Measurements from ENCODE around the gene CYP24A1. TPM values are rescaled to one million over a fixed set of nuclear protein-coding genes. Genes with fewer than 3 reads are reported as not detected.

The CYP24A1 gene
- total RNA-seq, 2 donors from 2014 or later: not detected

GRCh38 chr20:54106162-54106561 lies 67.6 kb downstream of the CYP24A1 start:
- intact Hi-C loops (cut with DNase I): loop anchor here in 1 of 2 donors (5.0 kb wide), 1 partner anchor 81 kb away; no protein-coding TSS in a partner anchor

DNA sequence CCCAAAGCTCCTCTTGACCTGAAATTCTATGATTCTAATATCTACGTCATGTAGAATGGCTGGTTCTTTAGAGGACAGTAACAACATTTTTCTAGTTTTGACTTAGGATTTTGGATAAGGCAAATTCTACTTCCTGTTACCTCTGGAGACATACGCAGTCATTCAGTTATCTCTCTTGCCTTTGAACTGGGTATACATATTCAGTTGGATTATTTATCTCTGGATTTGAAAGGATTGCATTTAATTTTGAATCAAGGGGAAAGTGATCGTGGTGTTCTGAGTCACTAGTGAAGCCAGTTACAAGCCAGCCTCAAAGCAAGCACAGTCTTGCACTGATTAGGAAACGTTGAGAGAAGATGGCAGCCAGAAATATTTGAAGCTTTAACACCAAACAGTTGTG lies 68.1 kb downstream of the CYP24A1 start:
- intact Hi-C loops (cut with DNase I): loop anchor here in 1 of 2 donors (5.0 kb wide), 1 partner anchor 82 kb away; no protein-coding TSS in a partner anchor
- DNase-seq (ENCODE audit: low spot score): no peak

More at GRCh38 chr20:54106162-54106561, 67.6 kb downstream of the CYP24A1 start:
- no peak for DNase-seq (ENCODE audit: low spot score)

DNA sequence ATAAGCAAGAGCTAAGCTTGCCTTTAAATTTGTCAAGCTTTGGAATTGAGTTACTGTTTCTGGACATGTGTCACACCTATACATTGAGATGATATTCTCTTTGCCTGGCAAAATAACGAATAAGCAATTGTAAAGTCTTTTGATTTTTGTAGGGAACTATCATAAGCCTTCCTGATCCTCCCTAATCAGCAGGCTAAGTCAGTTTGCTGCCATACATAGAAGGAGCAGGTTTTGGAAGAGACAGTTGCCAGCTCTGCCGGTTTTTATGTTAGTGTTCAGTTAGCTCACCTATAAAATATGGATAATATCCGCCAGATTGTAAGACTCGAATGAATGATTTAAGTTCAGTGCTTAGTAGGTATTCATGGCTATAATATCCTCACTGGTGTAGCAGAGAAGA lies 69.0 kb downstream of the CYP24A1 start:
- intact Hi-C loops (cut with DNase I): loop anchor here in 1 of 2 donors (5.0 kb wide), 1 partner anchor 83 kb away; no protein-coding TSS in a partner anchor
- no peak for DNase-seq (ENCODE audit: low spot score)

- intact Hi-C loops (cut with DNase I): no loop called here
- no peak for DNase-seq (ENCODE audit: low spot score)
These were observed 69.8 kb downstream of the CYP24A1 start for GRCh38 chr20:54103762-54104600.

Other genes starting within 250 kb of the CYP24A1 start
- gene BCAS1, start 103.4 kb downstream of the CYP24A1 start, total RNA-seq: 1 to 10 TPM in 1 of 2 donors, under 1 TPM in 1; 0.86 to 1.8 TPM
- 10 to 100 TPM; 27.7 to 40.0 TPM for gene PFDN4, start 34.1 kb upstream of the CYP24A1 start, total RNA-seq

All from posterior vena cava (tissue), 2 donors.